Measurements from ENCODE around the gene RRAGD.
"Not testable (repeated sequence)": the region's sequence is repeated elsewhere in the genome, so short reads cannot be mapped to it uniquely, and the experiment has no call there.

The RRAGD gene

DNA sequence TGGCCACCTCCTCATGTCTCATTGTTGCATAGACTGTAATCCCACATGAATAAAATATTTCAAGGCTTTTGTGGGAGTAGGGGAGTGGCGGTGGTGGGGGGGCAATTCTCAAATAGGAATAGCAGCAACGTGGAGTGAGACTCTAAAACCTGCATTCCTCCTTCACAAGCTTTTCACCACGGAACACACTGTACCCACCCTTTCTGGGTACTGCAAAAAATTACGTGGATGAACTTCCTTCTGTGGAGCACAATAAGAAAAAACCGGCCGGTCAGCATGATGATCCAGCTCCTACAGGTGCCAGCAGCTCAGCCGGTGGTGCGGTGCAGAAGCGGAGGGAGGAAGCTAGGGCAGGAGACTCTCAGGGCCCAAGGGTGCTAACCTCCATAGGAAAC lies 930 bp upstream of the RRAGD start:
- no peak for DNase-seq (ENCODE audit: low read depth in 1 of 2, low spot score in 1 of 2)

DNA sequence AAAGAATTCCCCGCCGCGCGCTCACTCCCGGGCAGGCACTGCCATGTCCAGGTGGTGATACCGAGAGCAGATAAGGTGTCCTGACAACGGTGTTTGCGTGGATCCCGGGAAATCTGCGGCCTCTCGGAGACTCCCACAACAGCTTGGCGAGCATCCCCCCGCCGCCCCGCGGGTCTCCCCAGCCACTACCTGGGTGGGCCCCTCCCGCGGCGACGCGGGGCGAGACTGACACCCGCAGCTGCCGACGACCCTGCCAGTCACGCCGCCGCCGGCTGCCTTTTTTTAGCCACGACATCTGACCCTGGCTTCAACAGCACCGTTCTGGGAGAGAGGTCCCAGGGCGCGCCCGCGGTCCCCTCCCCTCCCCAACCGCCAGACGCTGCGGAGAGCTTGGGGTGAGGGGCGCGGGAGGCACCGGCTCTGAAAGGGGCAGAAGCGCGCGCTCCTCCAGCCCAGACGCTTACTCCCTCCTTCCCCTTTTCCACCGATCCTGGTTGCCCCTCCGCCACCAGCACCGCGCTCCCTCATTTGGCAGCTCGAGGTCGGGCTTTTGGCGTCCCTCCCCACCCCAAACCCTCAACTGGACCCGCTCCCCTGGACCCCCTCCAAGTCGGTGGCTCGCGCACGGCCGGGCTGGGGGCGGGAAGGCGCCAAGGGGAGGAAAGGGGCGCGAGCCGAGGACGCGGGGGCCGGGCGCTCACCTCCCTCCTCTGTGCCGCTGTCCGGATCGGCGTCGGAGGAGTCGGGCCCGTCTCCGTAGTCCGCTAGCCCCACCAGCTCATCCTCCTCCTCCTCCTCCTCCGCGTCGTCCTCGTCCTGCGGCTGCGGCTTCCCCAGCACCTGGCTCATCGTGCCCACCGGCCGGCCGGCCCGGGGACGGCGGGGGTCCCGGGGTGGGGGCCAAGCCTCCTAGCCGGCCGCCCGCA lies 665 bp downstream of the RRAGD start:
- DNase-seq (ENCODE audit: low read depth in 1 of 2, low spot score in 1 of 2) = peak in 1 of 2 donors; percentile 21

GRCh38 chr6:89410788-89411144 lies 1.3 kb downstream of the RRAGD start:
- DNase-seq (ENCODE audit: low read depth in 1 of 2, low spot score in 1 of 2) = no peak

GRCh38 chr6:89410231-89410761 lies 1.8 kb downstream of the RRAGD start:
- no peak for DNase-seq (ENCODE audit: low read depth in 1 of 2, low spot score in 1 of 2)

DNA sequence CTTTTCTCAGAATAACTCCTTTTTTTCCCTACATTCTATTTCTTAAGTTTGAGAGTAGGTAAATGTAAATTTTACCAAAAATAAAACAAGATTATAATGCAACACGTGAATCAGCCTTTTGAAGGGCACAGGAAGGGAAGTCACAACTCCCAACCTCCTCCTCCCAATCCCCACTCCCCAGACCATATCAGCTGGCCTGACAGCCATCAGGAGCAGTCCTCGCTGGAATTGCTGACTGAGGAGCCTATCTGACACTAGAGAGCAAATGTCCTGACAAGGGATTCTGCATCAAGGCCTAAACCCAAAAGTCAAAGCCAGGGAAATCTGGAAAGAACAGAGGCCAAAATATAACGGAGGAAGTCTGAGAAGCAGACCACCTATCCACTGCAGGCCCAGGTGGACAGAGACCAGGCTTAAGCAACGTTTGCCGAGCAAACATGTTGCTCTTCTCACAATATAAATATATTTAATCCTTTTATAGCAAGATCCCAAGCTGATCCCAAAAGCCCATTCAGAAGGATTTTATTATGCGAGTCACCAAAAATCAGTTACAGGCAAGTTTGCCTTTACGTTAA lies 2.5 kb downstream of the RRAGD start:
- DNase-seq (ENCODE audit: low read depth in 1 of 2, low spot score in 1 of 2) = no peak

DNA sequence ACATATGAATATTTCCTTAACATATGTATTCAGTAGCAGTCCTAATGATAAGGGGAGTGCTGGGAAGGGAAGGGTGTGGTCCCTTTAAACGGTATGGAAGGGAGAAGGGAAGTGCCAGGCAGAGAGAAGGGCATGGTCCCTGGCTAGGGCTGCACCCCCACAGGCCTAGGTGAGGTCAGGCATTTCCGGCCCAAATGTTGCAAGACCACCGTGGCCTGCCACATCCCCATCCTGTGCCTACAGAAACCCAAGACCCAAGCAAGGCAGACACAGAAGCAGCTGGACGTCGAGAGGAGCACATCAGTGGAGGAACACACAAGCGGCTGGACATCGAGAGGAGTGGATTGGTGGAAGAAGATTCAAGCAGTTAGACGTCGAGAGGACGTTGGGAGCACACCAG lies 5.9 kb downstream of the RRAGD start:
- DNase-seq (ENCODE audit: low read depth in 1 of 2, low spot score in 1 of 2) = no peak

DNA sequence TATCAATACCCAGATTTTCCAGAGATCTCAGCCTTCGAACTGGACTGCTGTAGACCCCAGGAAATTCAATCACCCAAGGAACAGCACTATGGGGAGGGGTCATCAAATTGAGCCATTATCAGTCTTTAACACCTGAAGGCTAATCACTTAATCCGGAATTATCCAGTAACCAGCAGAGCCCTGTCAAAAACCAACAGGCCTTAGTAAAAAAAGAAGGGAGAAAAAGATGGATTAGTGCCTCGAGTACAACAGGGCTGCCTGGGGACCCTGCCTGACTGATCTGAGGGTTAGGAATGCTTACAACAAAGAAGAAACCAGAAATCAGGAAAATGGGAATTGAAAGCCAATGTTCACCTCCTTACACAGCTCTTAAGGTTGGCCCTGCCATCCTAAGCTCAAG lies 7.6 kb downstream of the RRAGD start:
- no peak for DNase-seq (ENCODE audit: low read depth in 1 of 2, low spot score in 1 of 2)

- DNase-seq (ENCODE audit: low read depth in 1 of 2, low spot score in 1 of 2) = no peak
Measured at GRCh38 chr6:89402776-89403175, 9.3 kb downstream of the RRAGD start.

DNA sequence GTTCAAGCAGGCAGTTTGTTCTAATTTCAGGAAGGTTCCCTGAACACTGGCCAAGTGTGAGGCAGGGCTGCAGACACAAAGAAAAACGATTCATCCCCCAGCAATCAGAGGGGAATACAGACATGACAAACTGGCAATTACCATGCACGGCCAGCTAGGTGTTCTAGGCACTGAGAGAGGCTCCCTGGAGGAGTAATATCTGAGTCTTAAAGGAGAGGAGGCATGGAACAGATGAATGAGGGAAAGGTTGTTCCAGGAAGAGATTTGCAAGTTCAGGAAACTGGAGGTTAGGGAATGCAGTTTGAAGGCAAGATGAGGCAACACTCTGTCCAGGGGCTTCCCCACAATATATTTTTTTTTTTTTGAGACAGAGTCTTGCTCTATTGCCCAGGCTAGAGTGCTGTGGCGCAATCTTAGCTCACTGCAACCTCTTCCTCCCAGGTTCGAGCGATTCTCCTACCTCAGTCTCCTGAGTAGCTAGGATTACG lies 11.1 kb downstream of the RRAGD start:
- no peak for DNase-seq (ENCODE audit: low read depth in 1 of 2, low spot score in 1 of 2)

- DNase-seq (ENCODE audit: low read depth in 1 of 2, low spot score in 1 of 2) = no peak
Measured at GRCh38 chr6:89400050-89400449, 12.0 kb downstream of the RRAGD start.

DNA sequence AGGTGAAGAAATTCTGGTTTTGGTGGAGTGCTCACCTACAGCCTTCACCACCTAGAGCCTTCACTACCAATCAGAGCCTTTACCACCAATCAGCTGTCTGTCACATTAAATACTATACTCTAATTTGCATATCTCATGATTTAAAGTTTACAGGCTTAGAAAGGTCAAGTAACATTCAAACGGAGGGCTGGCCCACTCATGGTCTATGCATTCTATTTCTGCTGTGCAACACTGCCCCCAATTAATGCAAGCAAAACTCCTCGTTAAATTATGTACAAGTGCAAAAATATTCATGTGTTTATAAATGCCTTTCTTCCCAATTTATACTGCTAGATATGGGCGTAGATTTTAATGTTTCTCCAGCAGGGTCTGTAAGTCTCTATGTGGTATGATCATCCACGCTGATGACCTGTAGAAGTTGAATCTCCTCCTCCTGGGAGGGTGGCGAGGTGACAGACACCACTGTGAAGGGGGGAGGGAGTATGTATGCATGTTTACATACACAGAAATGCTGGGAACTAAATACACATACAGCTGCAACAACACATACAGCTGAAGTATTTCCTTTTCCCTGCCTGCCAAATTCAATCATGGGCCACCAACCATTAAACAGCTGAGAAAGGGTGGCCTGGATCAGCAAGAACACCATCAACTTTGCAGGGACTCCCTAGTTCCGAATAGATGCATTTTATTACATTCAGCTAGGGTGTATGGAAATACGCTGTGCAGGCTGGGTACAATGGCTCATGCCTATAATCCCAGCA lies 13.1 kb downstream of the RRAGD start:
- DNase-seq (ENCODE audit: low read depth in 1 of 2, low spot score in 1 of 2) = no peak

DNA sequence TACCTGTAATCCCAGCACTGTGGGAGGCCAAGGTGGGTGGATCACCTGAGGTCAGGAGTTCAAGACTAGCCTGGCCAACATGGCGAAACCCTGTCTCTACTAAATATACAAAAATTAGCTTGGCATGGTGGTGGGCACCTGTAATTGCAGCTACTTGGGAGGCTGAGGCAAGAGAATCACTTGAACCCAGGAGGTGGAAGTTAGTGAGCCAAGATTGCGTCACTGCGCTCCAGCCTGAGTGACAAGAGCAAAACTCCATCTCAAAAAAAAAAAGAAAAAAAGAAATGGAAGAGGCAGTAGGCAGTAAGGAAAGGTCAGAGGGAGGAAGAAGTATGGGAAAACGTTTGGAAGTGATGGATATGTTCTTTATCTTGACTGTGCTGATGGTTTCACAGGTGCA lies 14.2 kb downstream of the RRAGD start:
- DNase-seq (ENCODE audit: low read depth in 1 of 2, low spot score in 1 of 2) = not testable (repeated sequence)

DNA sequence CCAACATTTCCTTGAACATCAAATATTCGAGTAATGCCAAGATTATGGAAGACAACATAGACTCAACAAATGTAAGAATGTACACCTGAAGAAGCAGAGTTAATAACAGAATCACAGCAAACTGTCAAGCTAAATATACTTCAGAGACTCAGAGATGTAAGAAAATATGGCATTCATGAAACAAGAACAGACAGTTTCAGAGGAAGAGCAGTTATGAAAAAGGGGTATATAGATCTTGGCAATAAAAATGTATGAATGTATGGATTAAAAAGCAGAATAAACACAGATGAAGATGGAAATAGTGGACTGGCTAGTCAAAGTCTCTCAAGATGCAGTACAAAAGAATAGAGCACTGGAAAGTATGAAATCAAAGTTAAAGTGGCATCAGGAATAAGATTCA lies 18.4 kb downstream of the RRAGD start:
- DNase-seq (ENCODE audit: low read depth in 1 of 2, low spot score in 1 of 2) = no peak

GRCh38 chr6:89392823-89393222 lies 19.2 kb downstream of the RRAGD start:
- no peak for DNase-seq (ENCODE audit: low read depth in 1 of 2, low spot score in 1 of 2)

DNA sequence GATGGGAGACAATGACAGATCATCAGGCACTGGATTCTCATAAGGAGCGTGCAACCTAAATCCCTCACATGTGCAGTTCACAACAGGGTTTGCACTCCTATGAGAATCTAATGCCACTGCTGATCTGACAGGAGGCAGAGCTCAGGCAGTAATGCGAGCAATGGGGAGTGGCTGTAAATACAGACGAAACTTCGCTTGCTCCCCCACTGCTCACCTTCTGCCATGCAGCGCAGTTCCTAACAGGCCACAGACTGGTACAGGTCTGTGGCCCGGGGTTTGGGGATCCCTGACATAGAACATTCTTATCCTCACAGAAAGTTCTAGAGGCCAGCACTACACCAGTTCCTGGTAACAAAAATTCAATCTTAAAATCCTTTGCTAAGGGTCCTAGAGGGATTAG lies 23.2 kb downstream of the RRAGD start:
- no peak for DNase-seq (ENCODE audit: low read depth in 1 of 2, low spot score in 1 of 2)

DNA sequence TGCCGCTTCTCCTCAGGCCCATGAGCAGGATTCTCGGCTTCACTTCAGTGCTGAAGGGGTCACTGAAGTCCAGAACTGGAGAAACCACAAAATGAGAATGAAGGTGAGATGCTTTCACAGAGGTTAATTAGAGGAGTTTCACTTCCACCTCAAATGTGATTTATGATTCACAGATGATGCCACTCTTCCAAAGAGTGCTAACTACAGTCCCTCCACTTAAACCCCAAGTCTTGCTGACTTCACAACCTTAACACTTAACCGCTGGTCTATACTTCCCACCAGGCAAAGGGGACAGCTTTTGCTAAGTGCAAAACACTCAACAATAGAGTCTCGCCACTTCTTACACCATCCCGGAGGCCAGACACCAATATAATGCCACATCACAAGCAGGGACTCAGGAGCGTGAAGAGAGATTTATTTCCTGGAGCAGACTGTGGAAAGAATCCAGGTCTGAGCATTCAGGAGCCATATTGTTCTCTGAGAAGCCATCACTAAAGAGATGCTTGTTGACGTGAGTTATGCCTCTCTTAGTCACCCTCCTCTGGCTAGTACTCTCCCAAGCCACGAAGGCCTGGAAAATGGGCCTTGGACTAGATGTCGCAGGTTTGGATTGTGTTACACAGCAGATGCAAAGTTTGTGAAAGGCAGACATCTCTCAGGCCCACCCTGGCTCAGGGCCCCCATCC lies 24.4 kb downstream of the RRAGD start:
- no peak for DNase-seq (ENCODE audit: low read depth in 1 of 2, low spot score in 1 of 2)

DNA sequence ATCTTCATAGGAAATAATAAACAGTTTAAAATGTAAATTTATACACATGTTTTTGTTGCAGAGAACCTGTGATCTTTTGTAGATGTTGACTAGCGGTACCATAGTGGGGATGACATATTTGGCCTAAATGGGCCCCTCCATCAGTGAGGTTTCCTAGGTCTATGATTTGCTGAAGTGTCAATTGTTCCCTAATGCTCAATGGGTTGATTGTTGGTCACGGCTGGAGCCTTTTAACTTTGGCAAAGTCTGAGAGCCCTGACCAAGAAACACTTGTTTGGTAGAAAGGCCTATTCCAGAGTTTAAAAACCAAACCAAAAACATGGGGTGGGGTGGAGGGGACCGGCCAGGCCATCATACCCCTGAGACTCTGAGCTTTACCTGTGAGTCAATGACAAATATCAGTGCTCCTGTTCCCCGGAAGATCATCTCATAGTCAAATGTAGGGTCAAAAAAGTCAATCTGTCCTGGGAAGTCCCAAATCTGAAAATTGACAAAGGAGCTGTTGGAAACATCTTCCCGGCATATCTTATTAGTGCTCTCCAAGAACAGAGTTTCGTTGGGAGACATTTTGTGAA lies 25.1 kb downstream of the RRAGD start:
- no peak for DNase-seq (ENCODE audit: low read depth in 1 of 2, low spot score in 1 of 2)

DNA sequence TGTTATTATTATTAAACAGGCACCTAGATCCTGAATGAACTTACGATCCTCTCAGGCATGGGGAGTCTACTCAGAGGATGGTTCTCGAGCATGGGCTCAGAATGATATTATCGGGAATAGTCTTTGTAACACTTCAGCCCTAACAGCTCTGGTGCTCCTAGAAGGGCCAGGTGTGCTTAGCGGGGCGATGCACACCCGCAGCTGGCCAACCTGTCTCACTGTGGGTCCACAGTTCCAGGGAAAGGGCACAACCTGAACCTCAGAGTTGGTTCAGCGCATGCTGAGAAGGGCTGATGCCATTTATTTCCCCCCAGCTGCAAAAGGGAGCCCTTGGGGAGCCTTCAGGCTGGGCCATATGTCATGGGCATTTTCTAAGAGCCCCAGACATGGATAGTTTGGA lies 26.2 kb downstream of the RRAGD start:
- DNase-seq (ENCODE audit: low read depth in 1 of 2, low spot score in 1 of 2) = no peak

- no peak for DNase-seq (ENCODE audit: low read depth in 1 of 2, low spot score in 1 of 2)
Measured at GRCh38 chr6:89385156-89385667, 26.9 kb downstream of the RRAGD start.

GRCh38 chr6:89381031-89381430 lies 31.0 kb downstream of the RRAGD start:
- no peak for DNase-seq (ENCODE audit: low read depth in 1 of 2, low spot score in 1 of 2)

GRCh38 chr6:89379281-89379680 lies 32.8 kb downstream of the RRAGD start:
- DNase-seq (ENCODE audit: low read depth in 1 of 2, low spot score in 1 of 2) = no peak
